Gastroesophageal sphincter (tissue), 4 donors: ENCODE data around the gene ARHGAP8. TPM values are rescaled to one million over a fixed set of nuclear protein-coding genes. Genes with fewer than 3 reads are reported as not detected.

ENCODE experiments used
- ATAC-seq: fragments of 150-250 bp; one replicate; pipeline ENCODE4 v1.9.1; 2016; ENCODE audit warnings: mild to moderate bottlenecking, moderate library complexity
- H3K27ac ChIP-seq, 4 donors: fragments of 200-600 bp; sonication (generic) in 3 of 4; 1 replicate in 3 of 4; 2 replicates in 1 of 4; pipeline ENCODE4 v1.5.1; 2016 to 2019
- H3K27me3 ChIP-seq: fragments of 200-600 bp; sonication (generic); one replicate; pipeline ENCODE4 v1.5.1; 2019
- H3K36me3 ChIP-seq, 2 donors: fragments of 200-600 bp; sonication (generic); one replicate each; pipeline ENCODE4 v1.5.1; 2019; ENCODE audit warnings: control low read depth in 1 of 2
- H3K4me1 ChIP-seq, 3 donors: fragments of 200-600 bp; sonication (generic); 1 replicate in 2 of 3; 2 replicates in 1 of 3; pipeline ENCODE4 v1.5.1; 2016 to 2019; ENCODE audit warnings: control low read depth in 2 of 3
- H3K4me3 ChIP-seq, 2 donors: fragments of 200-600 bp; sonication (generic); one replicate each; pipeline ENCODE4 v1.5.1; 2019; ENCODE audit warnings: mild to moderate bottlenecking in 1 of 2, moderate library complexity in 1 of 2
- H3K9me3 ChIP-seq, 3 donors: fragments of 200-600 bp; sonication (generic); one replicate each; pipeline ENCODE4 v1.5.1; 2017 to 2019; ENCODE audit warnings: control low read depth in 2 of 3
- EP300 ChIP-seq: sonication (generic); formaldehyde crosslinking; IDR thresholded peaks from one replicate; pipeline ENCODE4 v1.6.1; 2017; ENCODE audit warnings: antibody characterized with exemption, mild to moderate bottlenecking
- POLR2A ChIP-seq, 2 donors: fragments of 450-650 bp; IDR thresholded peaks; one replicate each; pipeline ENCODE4 v1.6.1; 2017; ENCODE audit warnings: antibody characterized with exemption in 2 of 2, mild to moderate bottlenecking in 2 of 2, moderate library complexity in 1 of 2
- POLR2AphosphoS5 ChIP-seq: sonication (generic); formaldehyde crosslinking; IDR thresholded peaks from one replicate; pipeline ENCODE4 v1.6.1; 2017; ENCODE audit warnings: antibody characterized with exemption
- WGBS, 2 donors: methylation state at CpG; one replicate each; pipeline ENCODE4 v1.1.5; 2018; ENCODE audit warnings: low coverage in 1 of 2; 5-methylcytosine and 5-hydroxymethylcytosine counted together
- total RNA-seq, 4 donors: library from RNA; depleted of rRNA; stranded (reverse); fragments of >200 nt; gene quantifications; one replicate each; pipeline ENCODE4 v1.1.0, GENCODE V29; 2016
- TF ChIP-seq, protein P1 (sequence below), 4 experiments: fragments of 200-600 bp in 2 of 4; fragments of 450-650 bp in 2 of 4; sonication (generic) in 1 of 4; IDR thresholded peaks; one replicate each; pipeline ENCODE4 v1.5.1; 2017 to 2019; ENCODE audit warnings: antibody characterized with exemption in 4 of 4, mild to moderate bottlenecking in 2 of 4, moderate library complexity in 2 of 4

ARHGAP8 gene
- total RNA-seq, 4 donors from 2014 or later, result 0.31 to 1.6 TPM; not detected in 2

DNA sequence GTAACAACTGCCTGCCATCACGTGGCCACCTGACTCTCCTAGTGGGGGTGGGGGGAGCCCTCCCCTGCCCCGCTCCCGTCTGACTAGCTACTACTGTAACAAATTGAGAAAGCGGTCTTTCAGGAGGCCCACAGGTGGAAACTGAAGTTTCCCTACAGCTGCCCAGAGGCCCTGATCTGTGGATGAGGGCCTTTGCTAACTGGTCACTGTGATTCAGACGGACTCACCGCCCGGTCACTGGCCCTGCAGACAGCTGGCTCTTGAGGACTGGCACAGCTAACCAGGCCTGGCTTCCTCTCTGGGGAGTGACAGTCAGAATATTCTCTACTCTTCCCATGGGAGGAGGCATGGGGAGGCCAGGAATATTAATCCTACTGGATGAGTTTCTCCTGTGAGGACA lies 116.8 kb downstream of the ARHGAP8 start:
- Histone ChIP-seq H3K27ac (no peak overlapping the region), H3K4me1 (peaks cover 0 to 5% (median 0%) of the 10 kb centered on the region in 3 donors), H3K27me3 (peaks cover 7% of the 10 kb centered on the region), H3K9me3 (peaks cover 0 to 8% (median 0%) of the 10 kb centered on the region in 3 donors), H3K4me3 (no peak overlapping the region), H3K36me3 (no peaks in the 10 kb centered on the region)
- ATAC-seq, result no peak
- TF ChIP-seq POLR2A (IDR thresholded peaks at IDR 0.05) (no peak), POLR2AphosphoS5 (no peak), EP300 (no peak)
- TF ChIP-seq, protein P1, sequence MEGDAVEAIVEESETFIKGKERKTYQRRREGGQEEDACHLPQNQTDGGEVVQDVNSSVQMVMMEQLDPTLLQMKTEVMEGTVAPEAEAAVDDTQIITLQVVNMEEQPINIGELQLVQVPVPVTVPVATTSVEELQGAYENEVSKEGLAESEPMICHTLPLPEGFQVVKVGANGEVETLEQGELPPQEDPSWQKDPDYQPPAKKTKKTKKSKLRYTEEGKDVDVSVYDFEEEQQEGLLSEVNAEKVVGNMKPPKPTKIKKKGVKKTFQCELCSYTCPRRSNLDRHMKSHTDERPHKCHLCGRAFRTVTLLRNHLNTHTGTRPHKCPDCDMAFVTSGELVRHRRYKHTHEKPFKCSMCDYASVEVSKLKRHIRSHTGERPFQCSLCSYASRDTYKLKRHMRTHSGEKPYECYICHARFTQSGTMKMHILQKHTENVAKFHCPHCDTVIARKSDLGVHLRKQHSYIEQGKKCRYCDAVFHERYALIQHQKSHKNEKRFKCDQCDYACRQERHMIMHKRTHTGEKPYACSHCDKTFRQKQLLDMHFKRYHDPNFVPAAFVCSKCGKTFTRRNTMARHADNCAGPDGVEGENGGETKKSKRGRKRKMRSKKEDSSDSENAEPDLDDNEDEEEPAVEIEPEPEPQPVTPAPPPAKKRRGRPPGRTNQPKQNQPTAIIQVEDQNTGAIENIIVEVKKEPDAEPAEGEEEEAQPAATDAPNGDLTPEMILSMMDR (IDR thresholded peaks at IDR 0.05), result no peak
- WGBS, 2 donors, result 70 to 97% methylated on average over 2 to 5 of the region's 7 CpGs

DNA sequence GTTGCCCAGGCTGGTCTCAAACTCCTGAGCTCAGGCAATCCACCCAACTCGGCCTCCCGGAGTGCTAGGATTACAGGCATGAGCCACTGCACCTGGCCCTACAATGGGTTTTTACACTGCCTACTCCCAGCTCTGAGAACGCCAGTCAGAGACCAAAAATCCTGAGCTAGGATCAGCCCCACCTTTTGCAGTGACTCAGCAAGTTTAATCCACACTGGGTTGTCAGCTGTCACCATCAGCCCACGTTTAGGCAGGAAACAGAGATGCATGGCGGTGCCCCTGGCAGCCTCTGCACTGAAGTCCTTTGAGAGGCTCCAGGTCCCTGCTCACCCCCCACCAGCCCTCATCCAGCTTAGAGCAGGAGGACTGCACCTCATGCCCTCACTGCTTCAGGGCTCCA lies 117.6 kb downstream of the ARHGAP8 start:
- 20% methylated on average over 1 of the region's 5 CpGs; no CpG with 5 or more reads in 1 of the 2 donors for WGBS, 2 donors

DNA sequence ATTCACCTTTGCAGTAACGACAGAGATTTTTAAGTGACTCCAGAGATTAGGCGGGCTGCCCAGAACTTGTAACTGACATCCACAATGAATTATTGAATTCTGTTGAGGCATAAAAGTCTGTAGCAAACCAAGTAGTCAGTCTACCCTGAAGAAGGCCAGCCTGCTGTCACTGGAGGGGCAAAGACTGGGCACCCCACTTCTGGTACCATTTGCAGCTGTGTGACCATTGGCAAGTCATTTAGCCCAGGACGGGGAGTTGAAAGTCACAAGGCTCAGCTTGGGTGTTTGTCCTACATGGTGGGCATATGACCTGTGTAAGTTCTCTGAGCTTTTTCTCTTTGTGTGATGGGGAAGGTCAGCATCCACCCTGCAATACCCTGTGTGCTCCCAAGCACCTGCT lies 119.4 kb downstream of the ARHGAP8 start:
- no peak for ATAC-seq
- H3K4me1 ChIP-seq, result peaks cover 0 to 5% (median 0%) of the 10 kb centered on the region in 3 donors
- peaks cover 7% of the 10 kb centered on the region for H3K27me3 ChIP-seq
- H3K27ac ChIP-seq, result no peak overlapping the region
- H3K4me3 ChIP-seq, result no peak overlapping the region
- WGBS, 2 donors, result 89% methylated on average over 3 of the region's 3 CpGs; no CpG with 5 or more reads in 1 of the 2 donors
- no peaks in the 10 kb centered on the region for H3K36me3 ChIP-seq
- peaks cover 0 to 13% (median 0%) of the 10 kb centered on the region in 3 donors for H3K9me3 ChIP-seq
- TF ChIP-seq POLR2A (IDR thresholded peaks at IDR 0.05) (no peak), POLR2AphosphoS5 (no peak)
- TF ChIP-seq, protein P1 (IDR thresholded peaks at IDR 0.05), result no peak

More for the DNA sequence above, 117.6 kb downstream of the ARHGAP8 start:
- Histone ChIP-seq H3K4me1 (peaks cover 0 to 5% (median 0%) of the 10 kb centered on the region in 3 donors), H3K36me3 (no peaks in the 10 kb centered on the region), H3K4me3 (no peak overlapping the region), H3K9me3 (peaks cover 0 to 8% (median 0%) of the 10 kb centered on the region in 3 donors), H3K27ac (no peak overlapping the region), H3K27me3 (peaks cover 7% of the 10 kb centered on the region)
- TF ChIP-seq, protein P1 (IDR thresholded peaks at IDR 0.05), result no peak
- TF ChIP-seq POLR2AphosphoS5, result no peak
- ATAC-seq, result no peak

DNA sequence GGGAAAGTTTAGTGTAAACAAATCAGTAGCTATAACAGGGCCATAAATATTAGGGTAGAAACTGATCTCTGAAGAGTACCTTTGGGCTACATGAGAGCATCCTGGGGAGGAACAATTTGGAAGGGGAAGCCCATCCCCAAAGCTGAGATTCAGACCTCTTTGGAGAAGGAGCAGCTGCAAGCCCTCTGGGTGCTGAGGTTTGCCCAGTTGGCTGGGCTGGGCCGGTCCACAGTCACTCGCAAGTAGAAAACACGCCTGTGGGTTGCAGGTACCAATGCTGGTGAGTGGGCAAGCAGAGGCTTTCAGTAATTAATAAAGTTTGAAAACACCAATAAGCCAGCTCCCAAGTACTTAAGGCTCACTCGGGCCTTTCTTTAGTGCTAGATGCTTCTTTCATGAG lies 124.5 kb downstream of the ARHGAP8 start:
- H3K9me3 ChIP-seq, result peaks cover 0 to 25% (median 0%) of the 10 kb centered on the region in 3 donors
- ATAC-seq, result no peak
- H3K36me3 ChIP-seq, result no peaks in the 10 kb centered on the region

More for the DNA sequence above, 124.5 kb downstream of the ARHGAP8 start:
- WGBS, 2 donors, result no CpG with 5 or more reads among the region's 4 CpGs
- H3K4me3 ChIP-seq, result no peak overlapping the region
- H3K4me1 ChIP-seq, result no peaks in the 10 kb centered on the region
- H3K27ac ChIP-seq, result no peak overlapping the region
- TF ChIP-seq, protein P1 (IDR thresholded peaks at IDR 0.05), result no peak
- TF ChIP-seq POLR2A (IDR thresholded peaks at IDR 0.05) (no peak), POLR2AphosphoS5 (no peak), EP300 (no peak)
- H3K27me3 ChIP-seq, result peaks cover 2% of the 10 kb centered on the region
